ENCODE measurements around the gene SRL.
"Not testable (repeated sequence)": the region's sequence is repeated elsewhere in the genome, so short reads cannot be mapped to it uniquely, and the experiment has no call there.

Gene SRL

GRCh38 chr16:4212934-4213296 is 29.0 kb downstream of the SRL start:
- no peak for TF ChIP-seq CTCF (IDR thresholded peaks at IDR 0.05)
- Mint-ChIP-seq H3K4me1 (peaks cover 35% of the 10 kb centered on the region), H3K36me3 (ENCODE audit: low read depth) (no peaks in the 10 kb centered on the region), H3K4me3 (no peak overlapping the region), H3K9me3 (no peaks in the 10 kb centered on the region), H3K27me3 (ENCODE audit: low read depth, poor library complexity) (peaks cover 16% of the 10 kb centered on the region), H3K27ac (no peak overlapping the region)
- no peak for DNase-seq

- H3K27me3 Mint-ChIP-seq (ENCODE audit: low read depth, poor library complexity), result peaks cover 13% of the 10 kb centered on the region
- no peak overlapping the region for H3K27ac Mint-ChIP-seq
- H3K9me3 Mint-ChIP-seq, result no peaks in the 10 kb centered on the region
- no peaks in the 10 kb centered on the region for H3K36me3 Mint-ChIP-seq (ENCODE audit: low read depth)
- H3K4me1 Mint-ChIP-seq, result peaks cover 35% of the 10 kb centered on the region
- no peak overlapping the region for H3K4me3 Mint-ChIP-seq
- TF ChIP-seq CTCF (IDR thresholded peaks at IDR 0.05), result no peak
- no peak for DNase-seq
Measured at GRCh38 chr16:4212211-4212933, 29.5 kb downstream of the SRL start.

GRCh38 chr16:4211445-4212210 is 30.3 kb downstream of the SRL start:
- peaks cover 11% of the 10 kb centered on the region for H3K27me3 Mint-ChIP-seq (ENCODE audit: low read depth, poor library complexity)
- H3K4me3 Mint-ChIP-seq; H3K27ac Mint-ChIP-seq; H3K36me3 Mint-ChIP-seq (ENCODE audit: low read depth); H3K9me3 Mint-ChIP-seq; DNase-seq: not testable (repeated sequence)
- peaks cover 33% of the 10 kb centered on the region for H3K4me1 Mint-ChIP-seq

- peaks cover 8% of the 10 kb centered on the region for H3K27me3 Mint-ChIP-seq (ENCODE audit: low read depth, poor library complexity)
- no peak for TF ChIP-seq CTCF (IDR thresholded peaks at IDR 0.05)
Measured at GRCh38 chr16:4209666-4210065, 32.2 kb downstream of the SRL start.

GRCh38 chr16:4208341-4208751 is 33.5 kb downstream of the SRL start:
- H3K4me1 Mint-ChIP-seq, result peaks cover 39% of the 10 kb centered on the region
- no peak overlapping the region for H3K4me3 Mint-ChIP-seq
- no peaks in the 10 kb centered on the region for H3K36me3 Mint-ChIP-seq (ENCODE audit: low read depth)
- H3K27me3 Mint-ChIP-seq (ENCODE audit: low read depth, poor library complexity), result peaks cover 8% of the 10 kb centered on the region
- H3K27ac Mint-ChIP-seq, result peak overlapping the region; percentile 70
- TF ChIP-seq CTCF (IDR thresholded peaks at IDR 0.05), result no peak
- DNase-seq, result peak; percentile 46
- no peaks in the 10 kb centered on the region for H3K9me3 Mint-ChIP-seq

More at GRCh38 chr16:4209666-4210065, 32.2 kb downstream of the SRL start:
- Mint-ChIP-seq H3K4me3 (no peak overlapping the region), H3K36me3 (ENCODE audit: low read depth) (no peaks in the 10 kb centered on the region), H3K9me3 (no peaks in the 10 kb centered on the region), H3K27ac (no peak overlapping the region), H3K4me1 (peaks cover 44% of the 10 kb centered on the region)
- no peak for DNase-seq

GRCh38 chr16:4207683-4208340 is 34.1 kb downstream of the SRL start:
- Mint-ChIP-seq H3K27ac (no peak overlapping the region), H3K36me3 (ENCODE audit: low read depth) (no peaks in the 10 kb centered on the region), H3K9me3 (no peaks in the 10 kb centered on the region), H3K4me1 (peaks cover 39% of the 10 kb centered on the region), H3K27me3 (ENCODE audit: low read depth, poor library complexity) (peaks cover 8% of the 10 kb centered on the region), H3K4me3 (no peak overlapping the region)
- no peak for TF ChIP-seq CTCF (IDR thresholded peaks at IDR 0.05)
- DNase-seq, result no peak
